HG03139 (cell line): ENCODE data around the gene THOC6.
"Not testable (repeated sequence)": the region's sequence is repeated elsewhere in the genome, so short reads cannot be mapped to it uniquely, and the experiment has no call there.

Source experiments
- ATAC-seq: cut with Tn5 transposase; IDR thresholded peaks from one replicate; pipeline ENCODE4 v1.9.1; 2021; ENCODE audit not compliant: unreplicated experiment

THOC6 gene

DNA sequence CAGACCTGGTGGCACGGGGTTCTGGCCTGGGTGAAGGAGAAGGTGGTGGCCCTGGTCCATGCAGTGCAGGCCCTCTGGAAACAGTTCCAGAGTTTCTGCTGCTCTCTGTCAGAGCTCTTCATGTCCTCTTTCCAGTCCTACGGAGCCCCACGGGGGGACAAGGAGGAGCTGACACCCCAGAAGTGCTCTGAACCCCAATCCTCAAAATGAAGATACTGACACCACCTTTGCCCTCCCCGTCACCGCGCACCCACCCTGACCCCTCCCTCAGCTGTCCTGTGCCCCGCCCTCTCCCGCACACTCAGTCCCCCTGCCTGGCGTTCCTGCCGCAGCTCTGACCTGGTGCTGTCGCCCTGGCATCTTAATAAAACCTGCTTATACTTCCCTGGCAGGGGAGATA is 45.3 kb downstream of the THOC6 start:
- ATAC-seq: not testable (repeated sequence)

DNA sequence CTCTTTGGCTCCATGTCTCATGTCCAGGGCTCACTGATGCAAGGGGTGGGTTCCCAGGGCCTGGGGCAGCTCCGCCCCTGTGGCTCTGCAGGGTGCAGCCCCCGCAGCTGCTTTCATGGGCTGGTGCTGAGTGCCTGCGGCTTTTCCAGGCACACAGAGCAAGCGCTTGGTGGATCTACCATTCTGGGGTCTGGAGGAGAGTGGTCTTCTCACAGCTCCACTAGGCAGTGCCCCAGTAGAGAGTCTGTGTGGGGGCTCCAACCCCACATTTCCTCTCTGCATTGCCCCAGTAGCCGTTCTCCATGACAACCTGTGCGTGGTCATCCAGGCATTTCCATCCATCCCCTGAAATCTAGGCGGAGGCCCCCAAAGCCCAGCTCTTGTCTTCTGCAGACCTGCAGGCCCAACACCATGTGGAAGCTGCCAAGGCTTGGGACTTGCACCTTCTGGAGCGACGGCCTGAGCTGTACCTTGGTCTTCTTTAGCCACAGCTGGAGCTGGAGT is 46.8 kb downstream of the THOC6 start:
- no peak for ATAC-seq

DNA sequence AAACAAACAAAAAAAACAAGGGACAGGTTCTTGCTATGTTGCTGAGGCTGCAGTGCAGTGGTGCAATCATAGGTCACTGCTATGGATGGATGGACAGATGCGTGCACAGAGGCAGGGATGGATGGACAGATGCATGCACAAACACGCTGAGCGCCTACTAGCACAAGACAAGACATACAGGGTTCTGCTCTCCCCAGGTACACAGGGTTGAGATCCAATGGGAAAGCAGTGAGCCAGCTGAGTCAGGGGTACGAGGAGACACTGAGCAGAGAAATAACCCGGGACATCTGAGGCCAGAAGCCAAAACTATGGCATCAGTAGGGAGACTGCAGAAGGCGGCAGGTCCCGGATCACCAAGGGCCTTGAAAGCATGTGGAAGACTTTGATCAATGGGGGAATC is 47.8 kb downstream of the THOC6 start:
- ATAC-seq: no peak

DNA sequence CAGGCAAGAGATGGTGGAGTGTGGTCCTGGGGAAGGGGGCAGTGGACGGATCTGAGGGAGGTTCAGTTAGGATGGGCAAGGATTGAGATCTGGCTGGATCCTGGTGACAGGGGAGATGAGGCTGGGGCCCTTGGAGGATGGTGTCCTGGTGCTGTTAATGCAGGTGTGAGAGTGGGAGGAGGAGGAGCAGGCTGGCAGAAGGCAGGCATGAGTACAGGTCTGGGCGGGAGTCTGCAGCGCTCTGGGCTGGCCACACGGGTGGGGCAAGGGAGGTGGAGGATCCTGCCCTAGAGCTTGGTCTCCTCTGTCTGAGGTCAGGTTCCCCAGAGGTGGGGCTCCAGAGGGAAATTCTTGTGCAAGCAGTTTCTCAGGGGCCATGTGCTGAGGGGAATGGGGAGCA is 48.3 kb downstream of the THOC6 start:
- ATAC-seq: not testable (repeated sequence)

DNA sequence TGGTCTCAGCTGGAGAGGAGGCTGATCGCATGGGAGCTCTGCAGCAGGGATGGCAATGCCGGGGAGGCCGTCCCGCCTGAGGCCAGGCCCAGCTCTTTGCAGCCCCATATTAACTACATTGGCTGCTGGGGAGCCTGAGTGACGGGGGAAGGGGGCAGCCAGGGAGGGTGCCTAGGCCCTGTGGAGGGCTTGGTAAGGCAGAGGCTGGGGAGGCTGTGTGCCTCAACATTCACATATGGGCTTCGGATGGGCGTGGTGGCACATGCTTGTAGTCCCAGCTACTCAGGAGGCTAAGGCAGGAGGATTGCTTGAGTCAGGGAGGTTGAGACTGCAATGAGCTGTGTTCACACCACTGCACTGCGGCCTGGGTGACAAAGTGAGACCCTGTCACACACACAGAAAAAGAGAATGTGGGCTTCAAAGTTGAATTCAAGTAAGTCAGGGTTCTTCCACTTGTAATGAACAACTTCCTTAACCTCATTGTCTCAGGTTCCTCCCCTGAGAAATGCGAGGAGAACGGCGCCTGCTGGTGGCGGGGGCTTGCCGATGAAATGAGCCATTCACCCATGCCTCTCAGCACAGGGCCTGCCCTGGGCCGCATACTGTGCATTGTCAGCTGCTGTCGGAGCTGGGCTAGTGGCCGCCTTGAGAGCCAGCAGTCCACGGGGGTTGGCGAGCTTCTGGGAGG is 48.9 kb downstream of the THOC6 start:
- not testable (repeated sequence) for ATAC-seq

DNA sequence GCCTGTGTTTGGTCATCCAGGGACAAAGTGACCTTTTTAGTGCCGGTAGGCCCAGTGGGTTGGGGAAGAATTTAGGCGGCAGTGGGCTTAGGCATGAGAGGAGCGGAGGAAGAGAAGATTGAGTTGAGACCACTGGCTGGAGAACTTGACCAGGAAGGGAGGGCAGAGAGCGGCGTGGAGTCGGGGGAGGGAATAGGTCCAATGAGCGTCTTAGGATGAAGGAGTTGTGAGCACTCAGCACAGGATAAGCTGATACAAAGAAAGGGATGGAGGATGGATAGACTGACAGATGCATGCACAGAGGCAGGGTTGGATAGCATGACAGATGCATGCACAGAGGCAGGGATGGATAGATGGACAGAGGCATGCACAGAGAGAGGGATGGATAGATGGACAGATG is 49.6 kb downstream of the THOC6 start:
- no peak for ATAC-seq

DNA sequence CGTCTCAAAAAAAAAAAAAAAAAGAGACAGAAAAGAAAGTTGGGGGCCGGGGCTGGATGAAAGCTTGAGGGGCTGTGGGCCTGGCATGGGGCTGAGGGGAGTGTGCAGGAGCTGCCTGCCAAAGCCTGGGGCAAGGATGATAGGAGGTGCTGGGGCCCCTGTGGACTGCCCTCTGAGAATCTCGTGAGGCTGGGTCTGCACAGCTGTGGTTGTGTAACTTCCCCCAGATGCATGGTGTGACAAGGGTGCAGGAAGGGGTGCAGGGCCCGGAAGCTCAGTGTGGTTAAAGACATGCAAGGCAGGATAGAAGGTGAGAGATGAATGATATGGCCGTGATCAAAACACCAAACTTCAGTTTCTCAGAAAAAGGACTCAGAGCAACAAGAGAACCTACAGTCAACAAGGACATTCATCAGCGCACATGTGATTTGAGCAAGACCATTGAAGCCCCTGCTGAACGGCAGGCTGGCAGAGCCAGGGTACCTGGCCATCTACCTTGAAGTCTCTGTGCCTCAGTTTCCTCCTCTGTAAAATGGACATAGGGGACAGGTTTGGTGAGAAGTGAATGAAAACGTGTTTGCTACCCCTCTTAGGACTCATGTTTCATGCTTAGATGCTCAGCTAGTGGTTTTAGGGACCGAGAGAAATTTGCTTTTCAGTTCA is 51.2 kb downstream of the THOC6 start:
- no peak for ATAC-seq

DNA sequence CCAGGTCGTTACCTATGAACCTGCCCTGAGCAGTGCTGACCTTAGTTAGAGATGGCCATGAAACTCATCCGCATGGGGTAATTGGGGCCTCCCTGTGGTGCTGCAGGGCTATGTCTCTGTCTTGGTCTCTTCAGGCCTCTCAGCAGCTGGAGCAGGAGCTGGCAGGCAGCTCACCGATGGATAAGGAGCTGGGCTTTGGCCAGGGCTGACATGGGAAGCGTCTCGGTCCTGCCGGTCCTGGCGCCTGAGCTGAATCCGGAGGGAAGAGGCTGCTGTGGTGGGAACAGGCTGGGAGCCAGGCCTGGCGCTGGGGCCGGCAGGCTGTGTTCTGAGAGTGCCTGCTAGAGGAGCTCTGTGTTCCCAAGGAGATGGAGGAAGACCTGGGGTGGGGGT is 51.7 kb downstream of the THOC6 start:
- ATAC-seq: no peak

DNA sequence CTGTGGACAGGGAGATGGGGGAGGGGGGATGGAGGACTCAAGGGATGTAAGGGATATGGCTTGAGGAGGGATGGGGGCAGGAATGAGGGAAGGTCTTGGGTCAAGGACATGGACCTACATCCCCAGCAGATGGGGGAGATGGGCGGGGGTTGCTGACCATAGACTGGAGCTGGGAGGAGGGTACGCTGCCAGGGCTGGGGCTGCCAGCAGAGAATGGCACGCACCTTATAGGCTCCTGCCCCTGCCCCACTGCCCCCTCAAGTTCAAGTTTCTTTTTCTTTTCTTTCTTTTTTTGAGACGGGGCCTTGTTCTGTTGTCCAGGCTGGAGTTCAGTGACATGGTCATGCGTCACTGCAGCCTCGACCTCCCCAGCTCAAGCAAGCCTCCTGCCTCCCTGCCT is 52.1 kb downstream of the THOC6 start:
- ATAC-seq: not testable (repeated sequence)

DNA sequence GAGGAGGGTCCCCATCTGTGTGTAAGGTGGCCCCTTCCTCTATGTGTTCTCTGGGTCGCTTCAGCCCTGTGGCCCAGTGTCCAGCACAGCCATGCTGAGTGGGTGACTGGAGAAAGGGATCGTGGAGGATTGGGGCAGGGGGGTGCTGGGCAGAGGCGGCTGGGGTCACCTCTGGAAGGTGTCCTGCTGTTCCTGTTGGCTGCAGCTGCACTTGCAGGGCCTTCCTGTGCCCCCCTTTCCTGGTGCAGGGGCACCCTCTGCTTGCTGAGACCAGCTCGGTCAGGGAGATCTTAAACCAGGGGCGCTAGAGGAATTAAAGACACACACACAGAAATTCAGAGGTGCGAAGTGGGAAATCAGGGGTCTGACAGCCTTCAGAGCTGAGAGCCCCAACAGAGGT is 52.7 kb downstream of the THOC6 start:
- no peak for ATAC-seq
